ENCODE results near the gene MYO7B.
"Not testable (repeated sequence)": the region's sequence is repeated elsewhere in the genome, so short reads cannot be mapped to it uniquely, and the experiment has no call there.

The MYO7B gene

GRCh38 chr2:127524198-127524834, 11.2 kb upstream of the MYO7B start:
- DNase-seq: not testable (repeated sequence)

DNA sequence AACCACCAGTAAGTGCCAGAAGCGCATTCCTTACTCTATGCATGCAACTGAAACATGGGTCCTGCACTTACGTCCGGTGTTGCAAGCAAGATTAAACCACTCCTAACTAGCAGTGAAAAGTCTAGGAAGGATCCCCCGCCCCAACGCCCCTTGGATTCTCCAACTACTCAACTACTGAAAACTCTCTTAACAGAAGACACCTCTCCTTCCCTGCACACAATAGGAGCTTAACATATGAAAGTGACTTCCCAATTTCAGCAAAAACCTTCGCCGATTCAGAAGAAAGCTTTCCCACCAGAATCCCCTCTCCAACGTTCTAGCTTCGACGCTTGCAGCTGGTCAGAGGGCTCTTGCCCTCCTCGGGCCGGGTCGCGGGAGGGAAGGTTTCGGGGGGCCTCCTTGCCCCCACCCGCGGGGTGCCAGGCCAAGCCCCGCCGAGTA, 9.8 kb upstream of the MYO7B start:
- DNase-seq: peak; percentile 48

GRCh38 chr2:127526132-127527000, 9.1 kb upstream of the MYO7B start, which contains the start of gene IWS1:
IWS1 (minus strand) TSS chr2:127526489; CDS start chr2:127526208, 281 bp downstream.
- DNase-seq: peak; percentile 99

GRCh38 chr2:127527001-127527804, 8.3 kb upstream of the MYO7B start:
- DNase-seq: peak; percentile 67

DNA sequence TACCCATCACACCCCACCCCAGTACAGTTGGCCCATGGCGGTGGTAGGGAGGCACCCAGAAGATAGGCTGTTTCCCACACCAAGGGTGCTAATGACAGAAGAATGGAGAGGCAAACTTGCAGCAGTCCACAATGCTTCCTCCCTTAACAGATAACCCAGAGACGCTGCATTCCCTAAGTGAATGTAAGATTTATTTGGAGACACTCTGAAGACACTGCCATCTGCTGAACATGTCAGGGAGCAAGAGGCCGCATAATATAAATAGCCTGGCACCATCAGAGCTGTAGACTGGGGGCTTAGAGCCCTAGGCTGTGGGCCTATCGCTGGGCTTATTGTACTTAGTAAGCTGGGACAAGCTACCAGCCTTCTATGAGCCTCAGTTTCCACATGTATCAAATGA, 7.0 kb upstream of the MYO7B start:
- DNase-seq: peak; percentile 64

GRCh38 chr2:127529416-127529815, 6.1 kb upstream of the MYO7B start:
- DNase-seq: not testable (repeated sequence)

GRCh38 chr2:127530245-127531140, 5.0 kb upstream of the MYO7B start:
- DNase-seq: peak; percentile 12

DNA sequence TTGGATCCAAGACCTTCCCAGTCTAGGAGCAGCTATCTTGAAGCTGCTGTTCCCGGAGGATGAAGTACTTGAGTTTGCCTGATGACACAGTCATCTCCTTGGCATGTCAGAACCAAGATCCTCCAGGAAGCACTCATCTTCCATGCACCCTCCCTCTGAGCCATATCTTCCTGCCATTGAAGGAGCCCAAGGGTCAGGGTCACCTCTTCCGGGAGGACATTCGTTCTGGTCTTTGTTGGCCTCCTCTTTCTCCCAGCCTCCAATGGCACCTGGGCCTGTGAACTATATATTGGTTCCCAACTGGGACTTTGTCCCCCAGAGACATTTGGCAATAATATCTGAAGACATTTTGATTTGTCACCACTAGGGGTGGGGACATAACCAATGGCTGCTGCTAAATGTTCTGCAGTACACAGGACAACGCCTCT, 4.2 kb upstream of the MYO7B start:
- peak; percentile 2 for DNase-seq

DNA sequence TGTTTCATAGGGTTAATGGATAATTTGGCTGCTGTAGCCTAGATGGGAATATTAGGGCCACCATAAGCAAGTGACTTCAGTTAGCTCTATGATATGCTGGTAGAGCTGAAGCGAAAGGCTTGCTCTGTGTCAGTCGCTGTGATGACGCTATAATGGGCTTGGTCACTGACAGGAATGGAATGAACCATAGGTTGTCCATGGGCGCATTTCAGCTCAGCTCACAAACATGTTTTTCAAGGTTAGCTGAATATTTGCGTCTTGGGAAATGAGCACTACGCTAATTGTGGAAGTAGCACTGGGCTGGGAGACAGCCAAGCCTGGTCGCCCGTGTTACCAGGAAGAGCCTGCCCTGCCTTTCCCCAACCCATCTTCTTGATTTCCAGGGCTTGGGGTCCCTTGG, 3.2 kb upstream of the MYO7B start:
- no peak for DNase-seq

DNA sequence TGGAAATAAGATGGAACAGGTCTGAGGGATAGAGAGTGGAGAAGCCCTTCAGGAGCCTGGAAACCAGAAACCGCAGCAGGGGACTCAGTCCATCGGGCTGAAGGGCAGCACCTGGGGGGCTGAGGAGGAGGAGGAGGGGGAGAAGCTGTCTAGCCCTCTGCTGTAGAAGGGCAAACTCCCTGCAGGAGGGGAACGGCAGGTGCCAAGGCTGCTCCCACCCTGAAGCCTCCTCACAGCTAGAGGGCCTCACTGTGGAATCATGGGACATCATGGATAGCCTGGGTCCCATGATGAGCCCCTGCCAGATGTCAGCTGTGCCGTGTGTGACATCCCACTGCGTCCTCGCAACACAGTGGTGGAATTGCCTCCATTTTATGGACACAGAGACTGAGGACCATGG, 435 bp downstream of the MYO7B start:
- no peak for DNase-seq

GRCh38 chr2:127536707-127537541, 1.4 kb downstream of the MYO7B start:
- no peak for DNase-seq

GRCh38 chr2:127537644-127538043, 2.2 kb downstream of the MYO7B start:
- DNase-seq: no peak

DNA sequence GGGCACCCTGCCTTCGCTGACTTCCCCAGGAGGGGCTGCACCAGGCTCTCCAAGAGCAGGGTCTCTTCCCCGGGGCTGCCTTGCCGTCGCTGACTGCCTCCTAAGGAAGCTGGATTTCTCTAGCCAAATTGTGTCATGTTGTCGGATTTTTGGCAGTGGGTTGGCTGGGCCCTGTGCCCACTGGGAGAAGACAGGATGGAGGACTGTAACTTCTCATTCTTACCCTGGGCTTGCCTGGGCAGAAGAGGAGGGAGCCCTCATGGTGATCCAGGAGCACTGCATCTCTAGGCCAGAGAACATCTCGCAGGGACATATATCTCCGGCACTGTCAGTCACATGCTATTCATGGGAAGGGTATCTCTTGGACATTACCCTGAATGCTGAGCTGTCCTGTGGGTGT, 6.3 kb downstream of the MYO7B start:
- DNase-seq: no peak

DNA sequence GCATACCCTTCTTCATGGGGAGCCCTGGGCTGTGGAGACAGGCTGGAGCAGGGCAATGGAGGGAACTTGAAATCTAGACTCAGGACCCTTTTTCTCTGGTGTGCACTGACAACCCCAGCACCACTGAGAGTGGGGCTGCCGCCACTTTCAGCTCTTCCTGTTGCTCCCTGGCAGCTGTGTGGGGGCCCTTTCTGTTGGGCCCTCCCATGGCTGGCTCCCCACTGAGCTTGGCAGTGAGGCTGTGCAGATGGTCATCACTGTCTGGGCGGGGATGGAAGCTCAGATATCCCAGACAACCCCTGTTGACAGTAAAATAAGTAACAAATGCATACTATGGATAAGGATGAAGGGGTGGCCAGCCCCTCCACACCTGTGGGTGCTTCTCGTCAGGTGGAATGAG, 6.7 kb downstream of the MYO7B start:
- DNase-seq: peak; percentile 55

- peak; percentile 82 for DNase-seq
These were observed 7.6 kb downstream of the MYO7B start for GRCh38 chr2:127543013-127543501.

DNA sequence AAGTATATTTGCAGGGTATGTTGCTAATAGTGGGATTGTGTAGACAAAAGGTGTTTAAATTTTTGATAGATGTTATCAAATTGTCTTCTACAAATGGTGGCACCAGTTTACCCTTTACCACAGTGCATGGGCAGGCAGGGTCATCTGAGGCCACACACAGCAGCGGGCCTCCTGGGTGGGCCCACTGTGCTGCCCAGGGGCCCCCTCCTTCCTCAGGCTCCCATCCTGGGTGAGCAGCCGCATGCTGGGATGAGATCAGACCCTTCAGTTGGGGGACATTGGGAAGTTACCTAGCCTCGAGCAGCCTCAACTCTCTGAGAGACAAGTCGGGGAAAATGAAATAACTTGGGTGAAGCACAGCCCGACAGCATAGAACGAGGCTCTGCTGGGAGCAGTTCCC, 9.7 kb downstream of the MYO7B start:
- DNase-seq: no peak

DNA sequence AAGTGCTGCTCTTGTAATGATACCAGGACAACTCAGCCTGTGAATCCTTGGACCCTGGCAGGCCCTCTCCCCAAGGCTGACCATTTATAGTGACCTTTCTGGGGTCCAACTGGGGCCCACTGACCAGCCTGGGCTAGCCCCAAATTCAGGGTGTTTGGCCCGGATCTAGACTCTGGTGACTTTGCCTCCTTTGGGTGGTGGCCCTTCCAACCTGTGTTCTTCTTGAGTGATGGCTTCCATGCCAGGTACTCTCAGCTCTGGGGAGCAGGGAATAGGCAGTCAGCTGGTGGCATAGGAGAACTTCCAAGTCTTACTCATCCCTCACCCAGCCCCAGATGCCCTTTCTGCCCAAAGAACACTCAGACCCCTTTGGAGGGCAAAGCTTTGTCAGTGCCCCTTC, 10.3 kb downstream of the MYO7B start:
- no peak for DNase-seq

GRCh38 chr2:127546797-127547196, 11.3 kb downstream of the MYO7B start:
- DNase-seq: no peak

DNA sequence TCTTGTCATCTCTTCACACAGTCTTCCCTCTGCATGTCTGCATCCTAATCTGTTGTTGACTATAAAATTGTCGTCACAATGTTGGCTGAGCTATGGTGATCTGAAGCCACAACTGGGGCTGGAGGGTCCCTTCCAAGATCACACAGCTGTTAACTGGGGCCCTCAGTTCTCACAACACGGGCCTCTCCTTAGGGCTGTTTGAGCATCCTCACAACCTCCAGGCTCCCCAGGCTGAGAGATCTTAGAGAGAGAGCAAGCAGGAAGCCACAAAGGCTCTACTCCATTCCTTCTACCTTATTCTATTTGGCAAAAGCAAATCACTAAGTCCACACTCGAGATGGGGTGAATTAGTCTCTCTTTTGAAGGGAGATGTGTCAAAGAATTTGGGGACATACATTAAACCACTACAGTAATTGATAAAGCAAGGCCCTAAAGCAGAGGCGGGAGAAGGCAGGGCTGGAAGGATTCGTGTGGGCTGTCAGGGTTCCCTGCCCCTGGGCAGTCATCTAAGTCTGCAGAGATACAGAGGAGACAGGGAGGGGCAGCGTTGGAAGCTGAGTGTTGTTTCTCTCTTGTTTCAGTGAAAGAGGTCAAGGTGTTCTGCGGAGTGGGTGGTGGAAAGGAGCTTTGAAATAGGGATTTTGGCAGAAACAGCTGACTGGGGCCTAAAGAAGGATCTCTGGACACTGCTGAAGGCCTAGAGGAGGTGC, 15.9 kb downstream of the MYO7B start:
- DNase-seq: no peak

DNA sequence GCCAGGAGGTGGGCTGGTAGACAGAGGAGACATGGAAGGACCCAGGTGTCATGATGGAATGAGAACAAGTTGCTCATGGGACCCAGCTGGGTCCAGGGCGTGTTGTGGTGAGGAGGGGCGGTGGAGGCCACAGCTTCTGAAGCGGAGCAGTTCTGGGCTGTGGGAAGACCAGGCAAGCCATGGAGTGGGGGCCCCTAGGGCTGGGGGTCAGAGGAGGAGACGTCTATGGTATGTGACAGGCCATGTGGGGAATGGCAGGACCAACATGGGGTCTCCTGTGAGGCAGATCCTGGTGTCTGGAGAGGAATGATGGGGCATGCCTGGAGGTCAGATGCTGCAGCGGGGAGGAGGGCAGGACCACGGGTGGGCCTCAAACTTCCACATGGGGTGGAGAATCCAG, 16.9 kb downstream of the MYO7B start:
- DNase-seq: no peak

All from NCI-H82 (cell line).